ENCODE results near the gene ZNF618.

ZNF618 gene

DNA sequence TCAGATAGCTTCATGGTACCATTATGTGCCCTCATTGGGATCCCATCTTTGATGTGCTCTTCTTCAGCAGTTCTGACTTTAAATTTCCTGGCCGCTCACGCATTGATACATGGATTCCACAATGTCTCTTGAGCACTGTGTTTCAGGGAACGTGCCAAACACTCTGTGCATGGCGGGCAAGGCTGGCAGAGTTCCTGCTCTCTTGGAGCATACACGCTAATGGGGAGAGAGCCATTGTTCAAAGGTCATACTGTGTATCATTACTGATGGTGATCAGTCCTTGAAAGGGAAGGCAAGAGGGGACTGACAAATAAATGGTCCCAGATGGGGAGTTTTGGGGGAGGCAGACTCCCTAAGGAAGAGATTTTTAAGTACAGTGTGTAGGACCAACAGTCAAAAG, 149.7 kb downstream of the ZNF618 start:
- no peaks in the 10 kb centered on the region for H3K4me1 Mint-ChIP-seq (ENCODE audit: low read depth)
- H3K9me3 Mint-ChIP-seq (ENCODE audit: low read depth), result peaks cover 23% of the 10 kb centered on the region
- H3K4me3 Mint-ChIP-seq, result no peak overlapping the region
- H3K36me3 Mint-ChIP-seq, result peaks cover 13% of the 10 kb centered on the region
- no peak overlapping the region for H3K27ac Mint-ChIP-seq
- H3K27me3 Mint-ChIP-seq, result no peaks in the 10 kb centered on the region

- no peaks in the 10 kb centered on the region for H3K27me3 Mint-ChIP-seq
- peaks cover 13% of the 10 kb centered on the region for H3K36me3 Mint-ChIP-seq
- H3K4me3 Mint-ChIP-seq, result no peak overlapping the region
- H3K27ac Mint-ChIP-seq, result no peak overlapping the region
- H3K4me1 Mint-ChIP-seq (ENCODE audit: low read depth), result no peaks in the 10 kb centered on the region
- peaks cover 23% of the 10 kb centered on the region for H3K9me3 Mint-ChIP-seq (ENCODE audit: low read depth)
These were observed 150.2 kb downstream of the ZNF618 start for GRCh38 chr9:114026335-114026734.

DNA sequence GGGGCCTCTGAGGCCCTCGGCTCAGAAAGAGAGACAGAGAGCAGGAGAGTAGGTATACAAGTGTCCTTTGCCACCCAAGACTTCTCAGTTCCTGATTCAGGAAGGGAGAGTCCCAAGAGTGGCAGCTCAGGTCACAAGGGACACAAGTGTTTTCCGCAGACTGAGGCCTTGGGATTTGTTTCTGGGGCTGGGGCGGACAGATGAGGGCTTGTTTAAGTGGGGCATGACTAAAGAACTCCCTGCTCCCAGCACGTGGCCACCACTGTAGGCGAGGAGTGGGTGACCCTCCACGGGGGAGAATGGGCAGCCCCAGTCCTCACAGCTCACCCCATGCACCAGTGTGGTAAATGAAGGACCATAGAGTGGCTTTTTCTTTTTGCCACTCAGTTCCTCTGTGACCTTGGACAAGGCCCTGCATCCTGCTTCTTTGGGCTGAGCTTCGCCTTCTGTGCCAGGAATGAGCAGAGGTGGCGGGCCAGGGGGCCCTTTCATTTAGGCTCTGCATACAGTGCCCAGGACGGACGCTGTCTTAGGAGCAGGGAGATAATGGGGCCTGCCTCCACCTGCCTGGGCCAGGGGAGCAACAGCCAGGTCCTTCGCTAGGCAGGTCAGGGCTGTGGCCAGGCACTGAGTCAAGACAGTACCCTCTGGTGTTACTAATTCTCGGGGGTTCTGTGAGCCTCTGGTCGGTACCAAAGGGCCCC, 151.2 kb downstream of the ZNF618 start:
- no peak overlapping the region for H3K27ac Mint-ChIP-seq
- H3K36me3 Mint-ChIP-seq, result peaks cover 13% of the 10 kb centered on the region
- H3K4me1 Mint-ChIP-seq (ENCODE audit: low read depth), result no peaks in the 10 kb centered on the region
- H3K27me3 Mint-ChIP-seq, result no peaks in the 10 kb centered on the region
- H3K4me3 Mint-ChIP-seq, result no peak overlapping the region
- H3K9me3 Mint-ChIP-seq (ENCODE audit: low read depth), result peaks cover 23% of the 10 kb centered on the region

GRCh38 chr9:114027863-114028465, 151.9 kb downstream of the ZNF618 start:
- Mint-ChIP-seq H3K9me3 (ENCODE audit: low read depth) (peaks cover 19% of the 10 kb centered on the region), H3K27me3 (no peaks in the 10 kb centered on the region), H3K4me3 (no peak overlapping the region), H3K4me1 (ENCODE audit: low read depth) (no peaks in the 10 kb centered on the region), H3K36me3 (peaks cover 9% of the 10 kb centered on the region), H3K27ac (no peak overlapping the region)

- H3K4me3 Mint-ChIP-seq, result no peak overlapping the region
- H3K27ac Mint-ChIP-seq, result no peak overlapping the region
- H3K36me3 Mint-ChIP-seq, result peaks cover 9% of the 10 kb centered on the region
- H3K9me3 Mint-ChIP-seq (ENCODE audit: low read depth), result peaks cover 14% of the 10 kb centered on the region
- H3K27me3 Mint-ChIP-seq, result no peaks in the 10 kb centered on the region
- no peaks in the 10 kb centered on the region for H3K4me1 Mint-ChIP-seq (ENCODE audit: low read depth)
These were observed 152.5 kb downstream of the ZNF618 start for GRCh38 chr9:114028646-114029045.

DNA sequence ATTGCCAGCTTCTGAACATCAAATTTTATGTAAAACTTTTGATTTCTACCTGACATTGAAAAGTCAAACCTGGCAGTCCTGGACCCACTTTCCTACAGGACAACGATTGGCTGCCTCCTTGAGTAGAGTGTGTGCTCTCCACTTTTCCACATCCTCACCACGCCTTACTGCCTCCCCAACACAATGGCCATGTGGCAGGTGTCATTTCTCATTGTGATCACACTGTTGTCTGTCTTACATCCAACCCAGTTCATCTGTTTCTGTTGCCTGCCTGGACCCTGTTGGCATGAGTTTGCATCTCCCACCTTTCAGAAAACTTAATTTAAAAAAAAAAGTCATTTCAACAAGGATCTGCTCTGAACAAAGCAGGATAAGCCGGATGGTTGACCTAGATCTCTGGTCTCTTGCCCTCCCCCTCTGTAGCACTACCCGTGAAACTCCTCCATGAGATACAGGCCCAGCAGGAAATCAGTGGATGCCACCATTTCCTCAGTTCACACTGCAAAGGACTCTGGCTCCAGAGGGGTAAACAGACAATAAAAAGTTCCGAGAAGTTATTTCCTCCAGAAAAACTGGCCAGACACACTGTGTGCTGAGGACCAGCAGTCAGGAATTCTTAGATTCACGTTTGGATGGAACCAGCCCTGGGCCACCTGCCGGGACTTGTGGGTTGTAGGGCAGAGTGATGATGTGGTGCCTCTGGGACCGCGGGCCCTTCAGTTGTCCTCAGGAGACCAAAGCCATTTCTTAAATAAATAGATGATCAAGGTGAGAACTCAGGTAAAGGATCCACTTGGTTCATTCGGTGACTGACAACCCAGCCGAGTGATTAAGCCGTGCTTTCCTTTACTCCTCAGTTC, 153.4 kb downstream of the ZNF618 start:
- Mint-ChIP-seq H3K27ac (no peak overlapping the region), H3K4me1 (ENCODE audit: low read depth) (no peaks in the 10 kb centered on the region), H3K4me3 (no peak overlapping the region), H3K9me3 (ENCODE audit: low read depth) (peaks cover 7% of the 10 kb centered on the region), H3K36me3 (peaks cover 2% of the 10 kb centered on the region), H3K27me3 (no peaks in the 10 kb centered on the region)

DNA sequence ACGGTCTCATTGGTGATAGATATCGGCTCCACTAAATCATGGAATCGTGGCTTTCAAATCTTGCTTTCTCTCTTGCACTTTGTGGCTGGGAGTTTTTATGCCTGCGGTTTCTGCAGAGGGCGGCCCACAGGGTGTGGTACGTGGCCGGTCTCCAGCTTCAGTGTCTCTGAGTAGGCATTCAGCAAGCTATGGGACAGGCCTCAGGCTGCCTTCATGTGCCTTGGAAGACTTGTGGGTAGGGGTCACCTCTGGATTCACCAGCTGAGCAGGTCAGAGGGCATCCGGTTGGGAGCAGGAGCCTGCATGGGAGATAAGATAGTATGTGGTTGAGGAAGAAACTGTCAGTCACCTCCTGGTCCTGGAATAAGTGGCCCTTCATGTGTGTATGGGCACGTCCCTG, 154.3 kb downstream of the ZNF618 start:
- Mint-ChIP-seq H3K9me3 (ENCODE audit: low read depth) (peaks cover under 1% of the 10 kb centered on the region), H3K27me3 (no peaks in the 10 kb centered on the region), H3K36me3 (no peaks in the 10 kb centered on the region), H3K4me3 (no peak overlapping the region), H3K4me1 (ENCODE audit: low read depth) (no peaks in the 10 kb centered on the region), H3K27ac (no peak overlapping the region)

GRCh38 chr9:114031037-114031630, 155.0 kb downstream of the ZNF618 start:
- no peaks in the 10 kb centered on the region for H3K4me1 Mint-ChIP-seq (ENCODE audit: low read depth)
- no peaks in the 10 kb centered on the region for H3K36me3 Mint-ChIP-seq
- H3K4me3 Mint-ChIP-seq, result no peak overlapping the region
- no peaks in the 10 kb centered on the region for H3K27me3 Mint-ChIP-seq
- no peak overlapping the region for H3K27ac Mint-ChIP-seq
- no peaks in the 10 kb centered on the region for H3K9me3 Mint-ChIP-seq (ENCODE audit: low read depth)

GRCh38 chr9:114031948-114032840, 156.1 kb downstream of the ZNF618 start:
- Mint-ChIP-seq H3K9me3 (ENCODE audit: low read depth) (no peaks in the 10 kb centered on the region), H3K27me3 (no peaks in the 10 kb centered on the region), H3K4me3 (no peak overlapping the region), H3K36me3 (no peaks in the 10 kb centered on the region), H3K27ac (no peak overlapping the region), H3K4me1 (ENCODE audit: low read depth) (no peaks in the 10 kb centered on the region)

GRCh38 chr9:114033397-114034103, 157.4 kb downstream of the ZNF618 start:
- Mint-ChIP-seq H3K36me3 (no peaks in the 10 kb centered on the region), H3K4me1 (ENCODE audit: low read depth) (no peaks in the 10 kb centered on the region), H3K27me3 (no peaks in the 10 kb centered on the region), H3K4me3 (no peak overlapping the region), H3K27ac (no peak overlapping the region), H3K9me3 (ENCODE audit: low read depth) (no peaks in the 10 kb centered on the region)

GRCh38 chr9:114034196-114034595, 158.1 kb downstream of the ZNF618 start:
- no peak overlapping the region for H3K27ac Mint-ChIP-seq

GRCh38 chr9:114034661-114035062, 158.6 kb downstream of the ZNF618 start:
- no peak overlapping the region for H3K4me3 Mint-ChIP-seq
- no peaks in the 10 kb centered on the region for H3K4me1 Mint-ChIP-seq (ENCODE audit: low read depth)

More at GRCh38 chr9:114034196-114034595, 158.1 kb downstream of the ZNF618 start:
- H3K9me3 Mint-ChIP-seq (ENCODE audit: low read depth), result no peaks in the 10 kb centered on the region
- H3K4me3 Mint-ChIP-seq, result no peak overlapping the region
- no peaks in the 10 kb centered on the region for H3K4me1 Mint-ChIP-seq (ENCODE audit: low read depth)
- no peaks in the 10 kb centered on the region for H3K36me3 Mint-ChIP-seq
- no peaks in the 10 kb centered on the region for H3K27me3 Mint-ChIP-seq

DNA sequence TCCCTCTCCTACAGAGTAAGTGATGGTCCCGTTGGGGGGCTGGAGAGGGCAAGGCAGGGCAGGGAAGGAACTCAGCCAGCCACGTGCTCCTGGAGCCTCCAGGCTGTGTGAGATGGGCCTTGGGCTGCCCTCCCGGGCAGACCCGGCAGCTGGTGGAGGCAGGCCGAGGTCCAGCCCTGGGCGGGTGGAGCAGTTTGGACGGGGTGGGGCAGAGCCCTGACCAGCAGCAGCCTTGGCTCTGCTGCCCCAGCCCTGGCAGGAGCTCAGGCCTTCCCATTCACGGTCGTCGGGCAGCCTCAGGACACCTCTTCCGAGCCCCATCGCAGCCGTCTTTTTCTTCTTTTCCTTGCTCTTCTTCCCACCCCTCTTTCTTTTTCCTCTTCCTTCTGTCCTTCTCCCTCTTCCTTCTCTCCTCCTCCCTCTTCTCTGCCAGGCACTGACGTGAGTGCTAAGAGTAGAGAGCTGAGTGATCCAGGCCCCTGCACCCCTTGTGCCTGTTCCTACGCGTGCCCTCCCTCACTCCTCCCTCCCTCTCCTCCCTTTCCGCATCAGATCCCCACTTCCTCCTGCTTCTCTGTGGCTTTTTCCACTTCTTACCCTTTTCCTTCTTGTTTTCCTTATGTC, 159.2 kb downstream of the ZNF618 start:
- Mint-ChIP-seq H3K27ac (no peak overlapping the region), H3K4me3 (no peak overlapping the region), H3K27me3 (no peaks in the 10 kb centered on the region), H3K9me3 (ENCODE audit: low read depth) (no peaks in the 10 kb centered on the region), H3K4me1 (ENCODE audit: low read depth) (no peaks in the 10 kb centered on the region), H3K36me3 (no peaks in the 10 kb centered on the region)

More at GRCh38 chr9:114034661-114035062, 158.6 kb downstream of the ZNF618 start:
- no peaks in the 10 kb centered on the region for H3K36me3 Mint-ChIP-seq
- no peaks in the 10 kb centered on the region for H3K9me3 Mint-ChIP-seq (ENCODE audit: low read depth)
- H3K27me3 Mint-ChIP-seq, result no peaks in the 10 kb centered on the region
- H3K27ac Mint-ChIP-seq, result no peak overlapping the region
